SK-N-SH treated with all-trans-retinoic acid at 6 μM for 48 hours (cell line): ENCODE results near the gene FAM234A.

ENCODE experiments used
- ATAC-seq: fragments of 200-7000 bp; cut with Tn5 transposase; 3 replicates; pipeline ENCODE4 v1.9.1; 2020; ENCODE audit warnings: mild to moderate bottlenecking, moderate library complexity
- ARNTL ChIP-seq: fragments of 450-650 bp; formaldehyde crosslinking; IDR thresholded peaks from 2 replicates; pipeline ENCODE4 v1.5.0; 2020; ENCODE audit warnings: low read depth, mild to moderate bottlenecking, moderate library complexity, borderline replicate concordance
- BACH2 ChIP-seq: fragments of 250-450 bp; sonication (Bioruptor Pico); IDR thresholded peaks from 2 replicates; pipeline ENCODE4 v1.9.0; 2021; ENCODE audit warnings: mild to moderate bottlenecking, borderline replicate concordance
- CREB5 ChIP-seq: fragments of 250-450 bp; sonication (Bioruptor Pico); IDR thresholded peaks from 2 replicates; pipeline ENCODE4 v1.5.1; 2020; ENCODE audit warnings: low read depth, mild to moderate bottlenecking, moderate library complexity
- ESRRG ChIP-seq: fragments of 250-450 bp; sonication (Bioruptor Pico); IDR thresholded peaks from 2 replicates; pipeline ENCODE4 v1.6.1; 2021; ENCODE audit warnings: mild to moderate bottlenecking
- GLIS3 ChIP-seq: fragments of 250-450 bp; sonication (Bioruptor Pico); IDR thresholded peaks from 2 replicates; pipeline ENCODE4 v1.5.0; 2020; ENCODE audit warnings: mild to moderate bottlenecking, moderate library complexity
- ISL1 ChIP-seq: fragments of 250-450 bp; sonication (Bioruptor Pico); IDR thresholded peaks from 2 replicates; pipeline ENCODE4 v2.1.2; 2022; ENCODE audit warnings: mild to moderate bottlenecking, moderate library complexity
- OSR1 ChIP-seq: fragments of 250-450 bp; sonication (Bioruptor Pico); IDR thresholded peaks from 2 replicates; pipeline ENCODE4 v1.8.0; 2022; ENCODE audit warnings: moderate library complexity, mild to moderate bottlenecking, inconsistent platforms
- POU6F1 ChIP-seq: fragments of 250-450 bp; sonication (Bioruptor Pico); IDR thresholded peaks from 2 replicates; pipeline ENCODE4 v1.8.0; 2021; ENCODE audit warnings: low read depth, mild to moderate bottlenecking, moderate library complexity, borderline replicate concordance
- PPARA ChIP-seq: fragments of 250-450 bp; sonication (Bioruptor Pico); IDR thresholded peaks from 2 replicates; pipeline ENCODE4 v1.5.0; 2020; ENCODE audit warnings: mild to moderate bottlenecking, borderline replicate concordance
- RARB ChIP-seq: fragments of 250-450 bp; sonication (Bioruptor Pico); IDR thresholded peaks from 2 replicates; pipeline ENCODE4 v1.8.0; 2021; ENCODE audit warnings: mild to moderate bottlenecking, moderate library complexity
- SNAI2 ChIP-seq: fragments of 250-450 bp; sonication (Bioruptor Pico); IDR thresholded peaks from 2 replicates; pipeline ENCODE4 v1.5.0; 2020; ENCODE audit warnings: mild to moderate bottlenecking, moderate library complexity
- TCF4 ChIP-seq: fragments of 250-450 bp; sonication (Bioruptor Pico); IDR thresholded peaks from 2 replicates; pipeline ENCODE4 v1.8.0; 2021; ENCODE audit warnings: mild to moderate bottlenecking, moderate library complexity, borderline replicate concordance
- TOX ChIP-seq: fragments of 250-450 bp; sonication (Bioruptor Pico); IDR thresholded peaks from 2 replicates; pipeline ENCODE4 v1.8.0; 2021; ENCODE audit warnings: mild to moderate bottlenecking, moderate library complexity, borderline replicate concordance
- ZC3H10 ChIP-seq: fragments of 250-450 bp; sonication (Bioruptor Pico); IDR thresholded peaks from 2 replicates; pipeline ENCODE4 v1.5.1; 2021; ENCODE audit warnings: mild to moderate bottlenecking, moderate library complexity
- ZFP30 ChIP-seq: fragments of 450-650 bp; formaldehyde crosslinking; IDR thresholded peaks from 2 replicates; pipeline ENCODE4 v1.5.0; 2022; ENCODE audit warnings: mild to moderate bottlenecking, moderate library complexity
- ZNF565 ChIP-seq: fragments of 450-650 bp; formaldehyde crosslinking; conservative IDR thresholded peaks from 2 replicates; pipeline ENCODE4 v1.5.0; 2020; ENCODE audit warnings: low read depth, mild to moderate bottlenecking, moderate library complexity
- ZNF70 ChIP-seq: fragments of 450-650 bp; formaldehyde crosslinking; IDR thresholded peaks from 2 replicates; pipeline ENCODE4 v1.5.0; 2020; ENCODE audit warnings: mild to moderate bottlenecking, moderate library complexity
- ZNF8 ChIP-seq: fragments of 450-650 bp; formaldehyde crosslinking; IDR thresholded peaks from 2 replicates; pipeline ENCODE4 v1.5.0; 2020; ENCODE audit warnings: mild to moderate bottlenecking, moderate library complexity
- TF ChIP-seq, protein P1 (sequence below): fragments of 250-450 bp; sonication (Bioruptor Pico); IDR thresholded peaks from 2 replicates; pipeline ENCODE4 v1.5.1; 2021; ENCODE audit warnings: mild to moderate bottlenecking, moderate library complexity
- TF ChIP-seq, protein P2 (sequence below): fragments of 250-450 bp; sonication (Bioruptor Pico); IDR thresholded peaks from 2 replicates; pipeline ENCODE4 v1.5.0; 2020; ENCODE audit warnings: mild to moderate bottlenecking, moderate library complexity

Gene FAM234A

DNA sequence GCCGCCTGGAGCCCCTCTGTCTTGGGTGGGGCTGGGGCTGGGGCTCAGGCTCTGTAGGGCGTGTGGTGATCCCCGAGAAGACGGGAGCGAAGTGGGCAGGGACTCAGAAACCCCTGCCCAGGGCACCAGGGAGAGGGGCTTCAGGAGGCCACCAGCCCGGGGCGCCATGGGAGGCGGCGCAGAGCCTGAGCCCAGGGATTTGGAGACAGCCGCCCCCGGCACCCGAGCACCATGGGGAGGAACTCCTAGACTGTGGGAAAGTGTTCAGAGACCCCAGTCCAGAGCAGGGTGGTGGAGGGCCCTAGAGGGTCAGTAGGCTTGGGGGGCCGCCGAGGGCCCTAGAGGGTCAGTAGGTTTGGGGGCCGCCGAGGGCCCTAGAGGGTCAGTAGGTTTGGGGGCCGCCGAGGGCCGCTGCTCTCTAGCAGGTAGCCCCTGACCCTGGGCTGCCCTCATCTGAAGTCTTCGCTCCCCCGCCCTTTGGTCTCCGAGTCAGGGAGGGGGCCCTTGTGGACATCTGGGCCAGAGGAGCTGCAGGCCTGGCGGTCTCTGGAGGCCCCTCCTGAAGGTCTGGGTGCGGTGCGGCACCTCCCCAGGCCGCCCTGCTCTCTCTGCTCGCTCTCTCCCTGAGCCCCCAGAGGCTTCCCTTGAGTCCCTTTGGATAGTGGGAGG lies 46.5 kb downstream of the FAM234A start:
- no peak for TF ChIP-seq CREB5 (CRISPR knock-in tag)
- no peak for TF ChIP-seq ZFP30 (CRISPR knock-in tag)
- TF ChIP-seq ZC3H10 (CRISPR knock-in tag): no peak
- TF ChIP-seq ARNTL: no peak
- no peak for TF ChIP-seq TOX (CRISPR knock-in tag)
- TF ChIP-seq GLIS3 (CRISPR knock-in tag): no peak
- TF ChIP-seq TCF4: no peak
- TF ChIP-seq, protein P1, sequence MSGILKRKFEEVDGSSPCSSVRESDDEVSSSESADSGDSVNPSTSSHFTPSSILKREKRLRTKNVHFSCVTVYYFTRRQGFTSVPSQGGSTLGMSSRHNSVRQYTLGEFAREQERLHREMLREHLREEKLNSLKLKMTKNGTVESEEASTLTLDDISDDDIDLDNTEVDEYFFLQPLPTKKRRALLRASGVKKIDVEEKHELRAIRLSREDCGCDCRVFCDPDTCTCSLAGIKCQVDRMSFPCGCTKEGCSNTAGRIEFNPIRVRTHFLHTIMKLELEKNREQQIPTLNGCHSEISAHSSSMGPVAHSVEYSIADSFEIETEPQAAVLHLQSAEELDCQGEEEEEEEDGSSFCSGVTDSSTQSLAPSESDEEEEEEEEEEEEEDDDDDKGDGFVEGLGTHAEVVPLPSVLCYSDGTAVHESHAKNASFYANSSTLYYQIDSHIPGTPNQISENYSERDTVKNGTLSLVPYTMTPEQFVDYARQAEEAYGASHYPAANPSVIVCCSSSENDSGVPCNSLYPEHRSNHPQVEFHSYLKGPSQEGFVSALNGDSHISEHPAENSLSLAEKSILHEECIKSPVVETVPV: no peak
- no peak for TF ChIP-seq PPARA (CRISPR knock-in tag)
- TF ChIP-seq ZNF565 (CRISPR knock-in tag): no peak
- no peak for TF ChIP-seq POU6F1 (CRISPR knock-in tag)
- TF ChIP-seq, protein P2, sequence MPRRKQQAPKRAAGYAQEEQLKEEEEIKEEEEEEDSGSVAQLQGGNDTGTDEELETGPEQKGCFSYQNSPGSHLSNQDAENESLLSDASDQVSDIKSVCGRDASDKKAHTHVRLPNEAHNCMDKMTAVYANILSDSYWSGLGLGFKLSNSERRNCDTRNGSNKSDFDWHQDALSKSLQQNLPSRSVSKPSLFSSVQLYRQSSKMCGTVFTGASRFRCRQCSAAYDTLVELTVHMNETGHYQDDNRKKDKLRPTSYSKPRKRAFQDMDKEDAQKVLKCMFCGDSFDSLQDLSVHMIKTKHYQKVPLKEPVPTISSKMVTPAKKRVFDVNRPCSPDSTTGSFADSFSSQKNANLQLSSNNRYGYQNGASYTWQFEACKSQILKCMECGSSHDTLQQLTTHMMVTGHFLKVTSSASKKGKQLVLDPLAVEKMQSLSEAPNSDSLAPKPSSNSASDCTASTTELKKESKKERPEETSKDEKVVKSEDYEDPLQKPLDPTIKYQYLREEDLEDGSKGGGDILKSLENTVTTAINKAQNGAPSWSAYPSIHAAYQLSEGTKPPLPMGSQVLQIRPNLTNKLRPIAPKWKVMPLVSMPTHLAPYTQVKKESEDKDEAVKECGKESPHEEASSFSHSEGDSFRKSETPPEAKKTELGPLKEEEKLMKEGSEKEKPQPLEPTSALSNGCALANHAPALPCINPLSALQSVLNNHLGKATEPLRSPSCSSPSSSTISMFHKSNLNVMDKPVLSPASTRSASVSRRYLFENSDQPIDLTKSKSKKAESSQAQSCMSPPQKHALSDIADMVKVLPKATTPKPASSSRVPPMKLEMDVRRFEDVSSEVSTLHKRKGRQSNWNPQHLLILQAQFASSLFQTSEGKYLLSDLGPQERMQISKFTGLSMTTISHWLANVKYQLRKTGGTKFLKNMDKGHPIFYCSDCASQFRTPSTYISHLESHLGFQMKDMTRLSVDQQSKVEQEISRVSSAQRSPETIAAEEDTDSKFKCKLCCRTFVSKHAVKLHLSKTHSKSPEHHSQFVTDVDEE (CRISPR knock-in tag): no peak
- TF ChIP-seq ISL1 (CRISPR knock-in tag): no peak
- TF ChIP-seq, all 23 proteins: peak for 0
- no peak; the same call in 2 of the 3 replicates for ATAC-seq

- TF ChIP-seq, protein P2 (CRISPR knock-in tag): no peak
- no peak for TF ChIP-seq PPARA (CRISPR knock-in tag)
- no peak for TF ChIP-seq ZC3H10 (CRISPR knock-in tag)
- no peak for TF ChIP-seq ZNF565 (CRISPR knock-in tag)
- no peak for TF ChIP-seq RARB (CRISPR knock-in tag)
- no peak for TF ChIP-seq TCF4
- no peak for TF ChIP-seq ZNF8 (CRISPR knock-in tag)
- ATAC-seq: no peak; the same call in 2 of the 3 replicates
These were observed 47.1 kb downstream of the FAM234A start for GRCh38 chr16:281660-282255.

DNA sequence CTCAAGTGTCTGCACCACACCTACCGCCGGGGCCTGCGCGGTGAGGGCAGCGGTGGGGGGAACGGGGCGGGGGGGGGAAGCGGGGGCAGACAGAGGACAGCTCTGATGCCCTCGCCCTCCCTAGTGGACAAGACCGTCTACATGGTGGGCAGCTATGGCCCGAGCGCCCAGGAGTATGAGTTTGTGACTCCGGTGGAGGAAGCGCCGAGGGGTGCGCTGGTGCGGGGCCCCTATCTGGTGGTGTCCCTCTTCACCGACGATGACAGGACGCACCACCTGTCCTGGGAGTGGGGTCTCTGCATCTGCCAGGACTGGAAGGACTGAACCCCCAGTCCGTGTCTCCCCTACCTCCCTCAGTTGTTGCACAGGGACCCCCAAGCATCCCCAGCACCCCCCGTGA lies 47.9 kb downstream of the FAM234A start:
- no peak for ATAC-seq
- TF ChIP-seq, protein P2 (CRISPR knock-in tag): no peak
- no peak for TF ChIP-seq RARB (CRISPR knock-in tag)
- no peak for TF ChIP-seq OSR1 (CRISPR knock-in tag)
- TF ChIP-seq ZC3H10 (CRISPR knock-in tag): no peak
- TF ChIP-seq ZNF8 (CRISPR knock-in tag): no peak
- no peak for TF ChIP-seq ARNTL
- no peak for TF ChIP-seq GLIS3 (CRISPR knock-in tag)
- no peak for TF ChIP-seq ZNF565 (CRISPR knock-in tag)
- no peak for TF ChIP-seq ESRRG (CRISPR knock-in tag)
- TF ChIP-seq TOX (CRISPR knock-in tag): no peak
- no peak for TF ChIP-seq ZNF70 (CRISPR knock-in tag)
- TF ChIP-seq SNAI2 (CRISPR knock-in tag): no peak
- no peak for TF ChIP-seq PPARA (CRISPR knock-in tag)
- no peak for TF ChIP-seq BACH2
- TF ChIP-seq CREB5 (CRISPR knock-in tag): no peak
- no peak for TF ChIP-seq ZFP30 (CRISPR knock-in tag)
